A673 (cell line): ENCODE measurements around the gene STX7.

Experiments
- CTCF ChIP-seq: fragments of 300-800, 200-600 bp; sonication (generic); conservative IDR thresholded peaks from 2 replicates; pipeline ENCODE4 v1.5.1; 2017; ENCODE audit warnings: low read depth, mild to moderate bottlenecking, antibody characterized with exemption, low read length, moderate library complexity, mixed read lengths
- EZH2 ChIP-seq: fragments of 200-600 bp; sonication (generic); IDR thresholded peaks from 2 replicates; pipeline ENCODE4 v1.6.1; 2017; ENCODE audit warnings: borderline replicate concordance, low read depth, mild to moderate bottlenecking, mixed read lengths, antibody characterized with exemption, low read length; ENCODE audit not compliant: poor library complexity, severe bottlenecking

DNA sequence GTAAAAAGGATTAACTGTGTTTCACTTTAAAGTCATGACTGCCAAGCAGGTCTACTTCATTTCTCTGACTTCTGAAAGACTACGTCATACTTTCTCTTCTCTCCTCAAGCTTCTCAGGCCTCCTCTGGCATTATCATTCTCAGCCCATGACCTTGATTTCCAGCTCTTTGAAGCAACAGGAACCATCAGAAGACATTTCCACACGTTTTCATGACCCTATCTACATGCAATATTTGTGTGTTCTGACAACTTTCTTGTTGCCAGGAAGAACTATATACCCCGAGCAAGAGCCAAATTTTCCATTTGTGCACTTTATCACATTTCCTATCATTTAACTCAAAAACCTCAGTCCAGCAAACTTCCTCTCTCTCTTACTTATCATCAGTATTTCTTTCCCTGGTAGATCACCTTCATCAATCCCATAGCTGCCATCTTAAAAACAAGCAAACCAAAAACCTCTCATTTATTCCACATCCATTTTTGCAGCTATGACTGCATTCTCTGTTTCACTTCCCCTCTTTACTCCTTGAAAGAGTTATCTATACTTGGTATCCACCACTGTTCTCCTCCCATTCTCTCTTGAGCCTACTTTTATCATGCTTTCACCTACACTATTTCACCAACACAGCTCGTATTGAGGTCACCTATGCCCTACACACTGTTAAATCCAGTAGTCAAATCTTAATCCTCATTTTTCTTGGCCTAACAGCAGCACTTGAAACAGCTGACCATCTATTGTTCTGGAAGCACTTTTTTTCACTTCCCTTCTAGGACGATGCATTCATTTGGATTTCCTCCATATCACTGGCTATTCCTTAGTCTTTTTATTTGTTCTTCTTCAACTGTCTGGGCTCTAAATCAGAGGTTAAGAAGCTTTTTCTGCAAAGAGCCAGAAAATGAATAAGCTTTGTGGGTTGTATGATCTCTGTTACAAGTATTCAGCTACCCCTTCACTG, 47.1 kb downstream of the STX7 start:
- TF ChIP-seq CTCF: no peak
- no peak for TF ChIP-seq EZH2
